ENCODE data around the gene DISC1.

Gene DISC1

DNA sequence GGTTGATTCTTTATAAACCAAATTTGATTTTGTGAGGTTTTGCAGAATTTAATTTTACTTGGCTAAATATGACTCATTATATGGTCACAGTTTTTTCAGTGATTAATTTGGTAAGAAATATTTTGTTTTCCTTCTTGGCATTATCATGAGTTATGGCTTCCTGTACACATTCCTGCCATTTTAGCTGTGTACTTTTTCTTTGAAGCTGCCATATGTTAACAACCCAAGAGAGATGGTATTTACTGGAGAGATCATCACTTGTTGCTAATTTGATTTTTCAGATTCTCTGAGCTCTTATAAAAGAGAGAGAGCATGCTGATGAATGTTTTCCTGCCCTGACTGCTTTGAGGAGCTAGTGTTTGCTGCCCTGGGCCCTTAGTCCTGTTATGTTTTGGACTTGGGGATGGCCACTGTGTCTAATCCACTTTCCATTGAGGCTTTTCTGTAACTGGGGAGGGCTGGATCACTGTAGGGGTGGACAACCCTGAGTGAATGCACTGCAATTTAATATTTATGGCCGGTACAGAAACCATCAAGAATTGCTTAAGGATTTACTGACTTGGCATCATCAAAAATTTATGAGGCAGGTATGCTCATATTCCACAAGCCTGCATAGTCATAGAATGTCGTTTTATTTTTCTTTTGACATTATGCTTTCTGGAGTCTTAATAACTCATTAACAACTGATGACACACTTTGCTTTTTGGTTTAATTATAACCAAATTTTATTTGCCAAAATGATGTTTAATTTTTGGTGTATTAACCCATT, 200.9 kb downstream of the DISC1 start:
- no peak for DNase-seq

DNA sequence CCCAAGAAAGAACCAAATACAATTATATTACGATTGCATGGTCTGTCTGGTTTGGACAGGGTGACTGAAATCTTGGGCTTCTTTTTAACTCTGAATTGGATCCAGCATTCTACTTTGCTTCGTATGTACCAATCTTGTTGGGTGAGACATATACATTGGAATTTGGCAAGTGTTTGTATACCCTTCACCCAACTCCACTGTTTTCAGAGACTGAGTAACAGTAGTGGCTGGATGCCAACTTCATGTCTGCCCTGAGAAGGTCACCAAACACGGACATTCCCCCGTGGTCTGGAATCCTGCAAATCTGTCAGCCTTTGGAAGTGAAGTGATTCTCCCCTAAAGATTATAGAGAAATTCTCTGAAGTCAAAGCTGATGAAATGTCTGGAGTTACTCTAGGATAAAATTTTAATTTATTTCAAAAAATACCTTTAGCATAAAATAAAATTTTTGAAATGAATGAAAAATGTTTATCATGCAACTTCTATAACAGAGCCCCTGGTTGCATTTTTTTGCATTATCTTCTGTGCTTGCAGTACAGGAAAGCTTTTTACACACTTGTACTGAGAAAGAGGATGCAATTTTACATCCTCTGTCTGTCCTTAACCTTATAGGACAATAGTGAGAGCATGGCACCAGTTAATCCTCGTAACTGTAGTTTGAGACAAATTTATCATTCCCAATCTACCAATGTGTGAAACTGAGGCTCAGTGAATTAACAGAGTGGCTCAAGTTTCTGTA, 201.8 kb downstream of the DISC1 start:
- DNase-seq: no peak

DNA sequence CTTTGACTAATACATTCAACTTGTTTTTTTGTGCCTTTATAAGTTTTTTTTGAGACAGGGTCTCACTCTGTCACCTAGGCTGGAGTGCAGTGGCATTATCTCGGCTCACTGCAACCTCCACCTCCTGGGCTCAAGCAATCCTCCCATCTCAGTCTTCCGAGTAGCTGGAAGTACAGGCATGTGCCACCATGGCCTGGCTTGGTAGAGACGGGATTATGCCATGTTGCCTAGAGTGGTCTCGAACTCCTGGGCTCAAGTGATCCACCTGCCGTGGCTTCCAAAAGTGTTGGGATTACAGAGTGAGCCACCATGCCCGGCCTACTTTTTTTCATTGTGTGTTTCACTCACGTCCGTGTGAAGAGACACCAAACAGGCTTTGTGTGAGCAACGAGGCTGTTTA, 202.7 kb downstream of the DISC1 start:
- DNase-seq: no peak

DNA sequence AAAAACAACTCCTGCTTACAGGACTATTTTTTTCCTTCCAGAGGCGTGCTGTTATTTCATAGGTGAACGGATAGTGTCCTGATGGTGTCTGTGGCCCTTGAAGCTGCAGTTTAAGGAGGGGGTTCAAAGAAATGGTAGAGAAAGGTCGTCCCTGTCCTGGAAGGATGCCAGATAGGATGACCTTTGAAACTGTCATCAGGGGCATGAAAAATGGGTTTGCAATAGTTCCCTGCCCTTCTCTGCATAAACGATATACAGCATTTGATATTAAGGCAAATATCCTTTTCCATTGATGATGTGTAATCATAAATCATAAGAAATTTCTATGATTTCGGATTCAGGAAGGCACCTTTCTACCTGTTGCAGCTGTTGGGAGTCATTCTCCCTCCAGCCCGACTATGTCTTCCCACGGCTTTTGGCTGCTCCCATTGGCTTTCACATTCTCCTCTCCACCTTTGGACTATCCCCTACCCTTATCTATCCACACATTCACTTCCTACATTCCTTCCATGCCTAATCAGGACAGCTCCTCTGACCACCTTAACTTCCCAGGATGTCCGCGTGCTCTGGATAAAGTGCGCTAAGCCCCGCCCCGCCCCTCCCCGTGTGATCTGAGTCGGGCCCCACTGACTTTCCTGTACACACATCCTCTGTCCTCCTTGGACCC, 209.8 kb downstream of the DISC1 start:
- no peak for DNase-seq

DNA sequence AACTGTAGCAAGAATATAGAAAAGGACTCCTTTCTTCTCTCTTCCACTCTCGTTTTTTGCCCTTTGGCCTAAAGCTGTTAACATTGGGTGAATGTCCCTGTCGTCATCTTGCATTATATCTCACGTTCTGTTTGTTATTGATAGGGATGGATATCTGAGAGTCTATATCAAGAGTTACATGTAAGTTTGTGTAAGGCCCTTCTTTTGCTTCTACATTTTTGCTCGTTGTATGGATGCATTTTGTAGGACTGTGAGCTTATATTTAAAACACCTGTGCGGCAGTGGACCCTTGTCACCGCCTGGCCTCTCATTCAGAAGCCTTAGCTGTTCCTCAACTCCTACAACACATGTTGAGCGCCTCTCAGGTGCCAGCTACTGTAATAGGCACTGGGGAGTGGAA, 211.9 kb downstream of the DISC1 start:
- DNase-seq: no peak

DNA sequence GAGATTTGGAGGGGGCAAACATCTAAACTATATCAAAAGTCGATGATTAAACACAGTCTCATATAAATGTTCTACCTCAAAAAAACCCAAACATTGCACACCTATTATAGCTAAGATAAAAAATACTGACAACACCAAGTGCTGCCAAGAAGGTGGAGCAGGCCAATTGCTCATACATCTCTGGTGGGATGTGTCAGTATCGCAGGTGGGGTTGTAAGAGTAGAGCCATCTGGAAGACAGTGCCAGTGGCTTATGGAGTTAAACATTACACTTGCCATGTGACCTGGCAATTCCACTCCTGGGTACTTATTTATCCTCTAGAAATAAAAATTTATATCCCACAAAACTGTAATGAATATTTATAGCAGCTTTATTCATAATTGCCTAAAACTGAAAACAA, 213.4 kb downstream of the DISC1 start:
- DNase-seq: no peak

DNA sequence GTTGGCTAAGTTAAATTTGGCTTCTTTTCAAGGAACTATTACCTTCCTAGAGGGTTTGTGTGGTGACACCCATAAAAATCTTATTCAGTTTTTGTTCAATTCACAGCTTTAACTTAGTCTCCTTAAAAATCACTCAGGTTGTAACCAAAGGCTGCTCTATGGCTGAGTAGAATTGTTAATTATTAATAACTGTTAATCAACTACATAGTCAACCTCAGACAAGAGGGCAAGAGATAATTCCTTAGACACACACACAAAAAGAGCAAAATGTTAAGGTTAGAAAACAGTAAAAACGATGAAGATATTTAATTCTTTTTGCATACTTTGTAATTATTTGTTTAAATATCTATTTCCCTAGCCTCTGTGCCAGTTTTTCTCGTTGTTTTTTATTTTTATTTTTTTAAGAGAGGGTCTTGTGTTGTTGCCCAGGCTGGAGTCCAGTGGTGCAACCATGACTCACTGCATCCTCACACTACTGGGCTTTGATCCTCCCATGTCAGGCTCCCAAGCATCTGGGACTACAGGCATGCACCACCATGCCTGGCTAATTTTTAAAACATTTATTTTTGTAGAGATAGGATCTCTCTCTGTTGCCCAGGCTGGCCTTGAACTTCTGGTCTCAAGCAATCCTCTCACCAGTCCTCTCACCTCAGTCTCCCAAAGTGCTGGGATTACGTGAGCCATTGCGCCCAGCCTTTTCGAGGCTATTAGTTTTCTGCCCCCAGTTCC, 215.2 kb downstream of the DISC1 start:
- DNase-seq: no peak

DNA sequence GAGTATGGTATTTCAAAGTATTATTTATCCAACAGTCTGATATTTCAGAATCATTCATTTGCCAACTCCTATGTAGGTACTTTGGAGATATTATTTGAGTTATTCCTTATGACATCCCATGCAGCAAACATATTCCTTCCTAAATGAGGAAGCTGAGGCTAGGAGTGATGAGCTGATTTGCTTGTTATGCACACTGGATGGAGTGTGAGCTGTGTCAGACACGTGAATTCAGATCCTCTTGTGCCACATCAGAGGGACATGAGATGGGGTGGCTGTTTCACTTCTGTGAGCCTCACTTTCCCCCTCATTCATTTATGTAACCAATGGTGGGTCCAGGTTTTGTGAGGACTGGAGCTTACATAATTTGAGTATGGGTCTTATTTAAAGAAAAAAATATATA, 215.9 kb downstream of the DISC1 start:
- DNase-seq: no peak

DNA sequence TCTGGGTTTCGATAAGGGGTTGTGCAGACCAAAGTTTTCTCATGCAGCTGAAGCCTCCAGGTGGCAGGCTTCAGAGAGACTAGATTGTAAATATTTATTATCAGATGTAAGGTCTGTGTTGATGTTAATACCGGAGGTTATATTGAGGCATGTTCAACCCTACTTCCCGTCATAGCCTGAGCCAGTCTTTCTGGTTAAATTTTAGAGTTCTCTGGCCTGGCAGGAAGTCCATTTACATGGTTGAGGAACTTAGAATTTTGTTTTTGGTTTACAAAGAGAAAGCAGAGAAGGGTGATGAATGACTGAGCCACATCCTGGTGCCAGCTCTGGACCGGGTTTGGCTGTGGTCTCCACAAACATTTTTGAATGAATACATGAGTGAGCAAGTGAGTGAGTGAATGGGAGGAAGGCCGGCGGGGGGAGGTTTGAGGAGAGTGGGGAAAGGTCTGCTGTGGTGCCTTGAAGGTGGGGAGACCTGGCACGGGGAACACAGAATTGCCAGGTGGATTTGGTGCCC, 218.5 kb downstream of the DISC1 start:
- DNase-seq: no peak

DNA sequence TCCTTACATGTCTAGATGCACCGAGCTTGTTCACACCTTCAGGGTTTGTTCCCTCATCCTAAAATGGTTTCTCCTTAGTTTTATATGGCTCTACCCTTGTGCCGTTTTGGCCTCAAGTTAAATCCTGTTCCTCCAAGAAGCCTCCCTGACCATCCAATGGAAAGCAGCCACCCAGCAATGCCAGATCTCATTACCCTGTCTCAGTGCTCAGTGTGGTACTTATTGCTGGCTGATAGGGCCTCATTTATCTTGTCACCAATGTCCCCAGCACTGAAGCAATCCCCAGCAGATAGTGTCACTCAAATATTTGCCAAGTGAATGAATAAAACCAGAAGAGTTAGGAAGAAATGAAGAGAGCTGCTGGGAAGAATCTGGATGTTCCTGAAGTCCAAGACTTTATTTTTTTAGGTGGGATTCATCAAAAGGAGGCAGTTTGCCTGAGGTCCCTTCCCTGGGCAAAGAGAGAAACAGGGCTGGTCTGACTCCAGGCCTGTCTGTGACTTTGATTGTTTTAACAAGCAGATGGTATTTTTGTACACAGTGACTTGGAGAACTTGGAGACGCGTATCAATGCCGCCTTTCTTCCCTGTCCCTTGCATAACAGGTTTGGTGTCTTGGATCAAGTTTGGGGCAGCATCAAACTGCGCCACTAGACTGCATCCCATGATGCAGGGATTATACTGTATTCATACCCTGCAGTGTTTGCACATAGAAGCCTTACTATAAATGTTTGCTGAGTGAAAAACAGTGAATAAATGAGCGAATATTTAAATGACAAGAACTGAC, 221.2 kb downstream of the DISC1 start:
- no peak for DNase-seq

DNA sequence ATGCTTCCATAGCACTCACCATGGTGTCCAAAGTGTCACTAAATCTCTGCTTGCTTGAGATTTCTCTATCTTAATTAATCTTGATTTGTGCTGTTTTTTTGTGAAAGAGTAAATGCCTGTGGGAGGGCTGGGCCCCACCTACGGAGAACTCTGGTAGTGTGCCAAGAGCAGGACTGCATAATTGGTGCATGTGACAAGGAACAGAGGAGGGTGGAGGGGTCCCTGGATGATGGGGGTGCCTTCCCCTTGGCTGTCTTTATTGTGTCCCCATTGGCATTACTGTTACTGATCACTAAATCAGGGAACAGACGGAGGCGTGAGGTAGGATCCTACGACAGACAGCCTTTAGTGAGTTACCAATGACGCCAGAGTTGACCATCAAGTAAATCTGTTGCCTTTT, 223.4 kb downstream of the DISC1 start:
- DNase-seq: no peak

DNA sequence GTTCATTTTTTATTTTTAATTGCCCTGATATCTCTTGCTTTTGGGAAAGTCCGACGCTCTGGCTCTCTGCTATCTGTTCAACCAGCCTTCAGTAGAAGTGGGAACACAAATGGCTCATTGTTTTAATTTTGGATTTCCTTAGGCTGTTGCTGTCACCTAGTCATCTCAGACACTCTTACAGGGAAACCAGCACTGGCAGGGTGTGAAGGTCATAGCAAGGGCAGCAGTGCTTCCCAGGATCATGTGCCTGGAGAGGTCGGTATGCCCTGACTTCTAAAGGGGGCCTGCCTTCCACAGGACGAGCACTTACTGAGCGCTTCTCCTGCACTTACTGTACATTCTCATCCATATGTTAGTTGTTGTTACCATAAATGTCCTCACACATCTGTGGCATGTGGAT, 224.2 kb downstream of the DISC1 start:
- DNase-seq: no peak

DNA sequence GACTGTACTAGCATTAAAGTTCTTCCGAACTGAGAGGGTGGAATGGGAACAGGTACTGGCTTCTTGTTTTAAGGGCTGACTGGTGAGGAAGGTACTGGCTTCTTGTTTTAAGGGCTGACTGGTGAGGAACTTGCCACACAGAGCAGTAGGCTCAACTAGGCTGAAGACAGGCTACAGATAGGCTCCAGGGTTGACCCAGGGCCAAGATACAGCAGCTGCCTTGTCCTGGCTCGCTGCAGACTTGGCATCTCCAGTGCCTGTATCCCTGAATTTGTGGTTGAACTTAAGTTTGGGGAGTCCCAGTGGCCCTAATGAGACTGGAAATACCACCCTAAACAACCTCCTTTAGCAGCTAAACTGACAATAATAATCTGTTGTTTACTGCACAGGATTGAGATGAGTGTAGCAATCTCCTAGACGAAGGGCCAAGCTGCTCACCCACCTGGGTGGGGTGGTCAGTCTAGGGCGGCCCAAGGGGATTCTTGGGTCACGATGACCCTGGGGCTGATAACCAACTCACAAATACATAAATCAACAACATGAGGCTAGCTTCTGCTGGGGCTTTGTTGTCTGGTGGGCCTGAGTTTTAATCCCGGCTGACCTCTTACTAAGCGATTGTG, 227.1 kb downstream of the DISC1 start:
- DNase-seq: no peak

DNA sequence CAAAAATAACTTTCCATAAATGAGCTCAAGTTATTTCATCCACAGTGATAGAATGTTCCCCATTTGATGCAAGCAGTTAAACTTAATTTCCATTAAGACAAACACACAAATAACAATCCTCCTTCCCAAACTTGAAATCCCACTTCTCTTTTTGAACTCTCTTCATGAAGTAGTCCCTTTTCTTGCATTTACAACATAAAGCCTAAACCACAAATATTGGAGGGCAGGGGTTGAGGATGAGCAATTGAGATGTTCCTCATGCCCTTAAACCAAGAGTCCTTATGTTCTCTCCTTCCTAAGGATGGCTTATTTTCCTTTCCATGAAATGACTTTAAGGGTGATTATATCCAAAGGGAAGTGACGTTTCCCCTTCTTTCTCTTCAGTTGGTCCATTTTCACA, 228.8 kb downstream of the DISC1 start:
- DNase-seq: no peak

DNA sequence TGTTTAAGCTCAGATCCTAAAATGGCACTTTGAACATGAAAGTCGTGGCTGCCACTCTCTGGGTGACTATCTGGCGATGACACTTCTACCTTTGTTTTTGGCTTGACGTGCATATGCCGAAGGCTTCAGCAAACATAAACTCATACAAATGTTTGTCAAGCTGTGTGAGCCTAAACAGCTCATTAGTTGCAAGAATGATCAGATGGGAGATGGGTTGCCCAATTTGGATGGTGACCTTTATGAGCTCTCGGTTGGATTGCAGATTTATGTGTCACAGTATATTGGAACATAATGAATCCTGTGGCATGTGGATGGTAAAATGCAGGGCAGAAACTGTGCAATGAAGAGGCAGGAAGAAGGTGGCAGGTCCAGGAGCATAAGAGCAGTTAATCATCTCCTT, 229.3 kb downstream of the DISC1 start:
- DNase-seq: no peak

DNA sequence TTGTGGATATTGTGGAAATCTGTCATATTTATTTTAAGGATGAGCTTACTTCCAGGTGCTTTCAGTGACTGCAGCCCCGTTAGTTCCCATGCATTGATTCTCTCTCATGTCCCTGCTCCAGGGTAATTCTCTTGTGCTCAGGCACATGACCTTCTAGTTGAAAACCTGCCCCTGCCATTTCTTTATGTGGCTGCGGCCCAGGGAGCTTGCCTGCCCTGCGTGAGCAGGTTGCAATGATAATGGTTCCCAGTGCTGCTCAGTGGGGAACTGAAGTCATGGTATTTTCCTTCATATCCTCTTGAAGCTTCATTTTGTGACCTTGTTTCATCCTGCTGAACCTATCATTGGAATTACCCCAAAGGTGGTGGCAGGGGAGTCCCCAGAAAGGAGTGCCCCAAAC, 229.8 kb downstream of the DISC1 start:
- DNase-seq: no peak

DNA sequence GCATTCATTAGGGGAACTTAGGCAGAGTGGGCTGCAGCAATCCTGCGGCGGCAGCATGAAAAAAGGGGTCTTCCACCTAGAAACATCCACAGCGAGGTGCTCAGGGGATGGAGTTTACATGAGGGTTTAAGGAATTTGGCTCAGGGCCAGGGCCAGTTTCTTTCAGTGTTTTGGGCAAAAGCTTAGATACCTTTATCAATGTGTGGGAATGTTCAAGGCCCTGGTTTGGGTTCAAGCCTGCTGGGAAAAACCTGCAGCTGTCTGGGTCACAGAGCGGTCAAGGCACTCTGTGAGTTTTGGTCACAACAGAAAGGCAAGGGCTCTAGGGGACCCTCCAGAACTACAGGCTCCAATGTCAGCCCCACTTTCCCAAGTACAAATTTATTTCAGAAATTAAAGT, 230.3 kb downstream of the DISC1 start:
- DNase-seq: no peak

DNA sequence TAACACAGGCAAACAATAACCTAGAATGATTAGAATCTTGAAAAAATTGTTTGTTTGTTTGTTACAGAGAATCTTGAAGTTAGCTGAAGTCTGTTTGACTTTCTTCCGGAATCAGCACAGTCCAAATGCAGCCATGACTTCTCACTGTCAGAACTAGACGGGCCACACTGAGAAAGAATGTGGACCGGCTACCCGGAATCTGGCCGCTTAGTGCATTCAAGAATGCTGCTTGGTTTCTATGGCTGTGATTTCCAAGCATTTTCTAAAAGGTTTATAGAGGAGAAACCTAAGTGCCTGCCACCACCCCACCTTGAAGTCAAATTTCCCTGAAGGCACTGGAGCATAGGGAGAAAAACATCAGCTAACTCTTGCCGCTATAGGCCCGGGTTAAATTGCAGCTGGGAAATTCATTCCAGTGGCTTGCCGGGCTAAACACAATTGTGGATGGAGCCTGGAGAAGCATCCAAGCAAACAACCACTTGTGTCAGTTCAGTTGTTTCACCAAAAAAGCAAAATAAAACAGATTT, 231.1 kb downstream of the DISC1 start:
- DNase-seq: no peak

DNA sequence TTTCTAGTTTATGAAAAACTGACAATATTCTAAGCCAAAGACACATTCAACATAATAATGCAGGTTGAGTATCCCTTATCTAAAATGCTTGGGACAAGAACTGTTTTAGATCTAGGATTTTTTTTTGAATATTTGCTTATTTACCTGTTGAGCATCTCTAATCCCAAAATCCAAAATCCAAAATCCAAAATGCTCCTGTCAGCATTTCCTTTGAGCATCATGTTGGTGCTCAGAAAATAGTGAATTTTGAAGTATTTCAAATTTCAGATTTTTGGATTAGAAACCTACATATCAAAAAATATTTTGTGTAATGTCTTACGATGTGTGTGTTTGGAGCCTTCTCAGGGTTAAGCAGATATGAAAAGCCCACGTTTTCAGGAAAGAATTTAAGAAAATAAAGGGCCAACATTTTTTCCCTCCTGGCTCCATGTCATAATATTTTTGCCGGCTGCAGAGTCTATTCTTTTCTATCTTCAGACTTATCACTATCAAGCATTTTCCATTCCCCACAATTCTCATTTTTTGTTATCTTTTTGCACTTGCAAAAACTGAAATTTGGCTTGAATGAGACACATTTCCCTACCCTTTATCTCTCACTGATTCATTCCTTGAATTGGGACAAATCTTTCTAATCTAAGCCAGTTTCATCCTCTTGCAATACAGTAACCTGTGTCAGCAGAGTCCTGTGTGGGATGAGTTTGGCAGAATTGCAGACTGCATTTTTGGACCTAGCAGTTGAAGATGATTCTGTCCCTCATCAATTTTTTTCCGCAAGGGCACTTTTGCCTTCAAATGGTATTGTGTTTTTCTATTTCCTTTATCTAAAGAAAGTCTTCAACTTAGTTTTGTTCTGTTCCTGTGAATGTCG, 233.9 kb downstream of the DISC1 start:
- DNase-seq: no peak

Data from NCI-H1436 treated with DMSO at 0.1 percent for 48 hours (cell line).